H9 (cell line): Measurements from ENCODE around the gene ZFAND5. TPM values are rescaled to one million over a fixed set of nuclear protein-coding genes. Genes with fewer than 3 reads are reported as not detected.

ENCODE experiments used
- DNase-seq: peaks from one replicate; pipeline ENCODE4 v3.0.0-alpha.2; 2017
- H2AFZ ChIP-seq: one replicate; pipeline ENCODE4 v1.6.1; 2013; ENCODE audit warnings: mild to moderate bottlenecking, low read length, control low read depth, moderate library complexity
- H2AK5ac ChIP-seq: 2 replicates; pipeline ENCODE4 v1.6.1; 2013; ENCODE audit warnings: low read length, control low read depth, mixed read lengths; ENCODE audit not compliant: insufficient read length
- H2BK120ac ChIP-seq: one replicate; pipeline ENCODE4 v1.6.1; 2013; ENCODE audit warnings: low read depth, mild to moderate bottlenecking, low read length, control low read depth, inconsistent platforms; ENCODE audit not compliant: poor library complexity, severe bottlenecking
- H2BK12ac ChIP-seq: 2 replicates; pipeline ENCODE4 v1.6.1; 2013; ENCODE audit warnings: low read length, control low read depth, mixed read lengths, low read depth; ENCODE audit not compliant: insufficient read length
- H2BK15ac ChIP-seq: 2 replicates; pipeline ENCODE4 v1.6.1; 2013; ENCODE audit warnings: low read depth, low read length, control low read depth
- H2BK20ac ChIP-seq: one replicate; pipeline ENCODE4 v1.6.1; 2013; ENCODE audit warnings: low read depth, mild to moderate bottlenecking, low read length, control low read depth, inconsistent platforms; ENCODE audit not compliant: poor library complexity, severe bottlenecking
- H2BK5ac ChIP-seq: 2 replicates; pipeline ENCODE4 v1.6.1; 2013; ENCODE audit warnings: low read length, control low read depth, mixed read lengths; ENCODE audit not compliant: insufficient read length
- H3K14ac ChIP-seq: 2 replicates; pipeline ENCODE4 v1.6.1; 2013; ENCODE audit warnings: low read length, control low read depth; ENCODE audit not compliant: insufficient read depth
- H3K18ac ChIP-seq: 2 replicates; pipeline ENCODE4 v1.6.1; 2013; ENCODE audit warnings: low read depth, mild to moderate bottlenecking, mixed read lengths, low read length, control low read depth; ENCODE audit not compliant: insufficient read length
- H3K23ac ChIP-seq: 2 replicates; pipeline ENCODE4 v1.6.1; 2013; ENCODE audit warnings: low read length, control low read depth, mixed read lengths, low read depth; ENCODE audit not compliant: insufficient read length
- H3K23me2 ChIP-seq: 2 replicates; pipeline ENCODE4 v1.6.1; 2013; ENCODE audit warnings: low read depth, mild to moderate bottlenecking, mixed read lengths, low read length, control low read depth; ENCODE audit not compliant: insufficient read length, poor library complexity, severe bottlenecking
- H3K27ac ChIP-seq: 2 replicates; pipeline ENCODE4 v1.5.1; 2013; ENCODE audit warnings: low read length, control low read depth, mixed read lengths, low read depth; ENCODE audit not compliant: insufficient read length
- H3K27me3 ChIP-seq: 2 replicates; pipeline ENCODE4 v1.6.1; 2013; ENCODE audit warnings: low read length, control low read depth, inconsistent platforms; ENCODE audit not compliant: insufficient read depth
- H3K4ac ChIP-seq: 2 replicates; pipeline ENCODE4 v1.6.1; 2013; ENCODE audit warnings: low read depth, mild to moderate bottlenecking, control low read depth, inconsistent platforms, low read length, moderate library complexity
- H3K4me1 ChIP-seq: 2 replicates; pipeline ENCODE4 v1.6.1; 2013; ENCODE audit warnings: low read length, control low read depth, inconsistent platforms; ENCODE audit not compliant: insufficient read depth
- H3K4me2 ChIP-seq: 2 replicates; pipeline ENCODE4 v1.6.1; 2013; ENCODE audit warnings: low read length, control low read depth, mixed read lengths; ENCODE audit not compliant: insufficient read length, insufficient read depth
- H3K56ac ChIP-seq: 2 replicates; pipeline ENCODE4 v1.6.1; 2013; ENCODE audit warnings: low read depth, mild to moderate bottlenecking, mixed read lengths, low read length, control low read depth; ENCODE audit not compliant: insufficient read length
- H3K79me1 ChIP-seq: 2 replicates; pipeline ENCODE4 v1.6.1; 2013; ENCODE audit warnings: low read depth, mild to moderate bottlenecking, moderate library complexity, low read length, control low read depth, inconsistent platforms; ENCODE audit not compliant: insufficient read depth, poor library complexity, severe bottlenecking
- H3K79me2 ChIP-seq: 2 replicates; pipeline ENCODE4 v1.6.1; 2013; ENCODE audit warnings: low read length, control low read depth, inconsistent platforms; ENCODE audit not compliant: insufficient read depth
- H3K9ac ChIP-seq: 2 replicates; pipeline ENCODE4 v1.6.1; 2013; ENCODE audit warnings: low read length, control low read depth, mixed read lengths; ENCODE audit not compliant: insufficient read length; ENCODE audit errors: extremely low read depth
- H3K9me3 ChIP-seq: one replicate; pipeline ENCODE4 v1.6.1; 2013; ENCODE audit warnings: low read depth, low read length, inconsistent platforms; ENCODE audit not compliant: control insufficient read depth
- H3T11ph ChIP-seq: one replicate; pipeline ENCODE4 v1.6.1; 2013; ENCODE audit warnings: mild to moderate bottlenecking, low read length, control low read depth, inconsistent platforms
- H4K20me1 ChIP-seq: one replicate; pipeline ENCODE4 v1.6.1; 2013; ENCODE audit not compliant: control insufficient read depth, insufficient read length, insufficient read depth
- H4K5ac ChIP-seq: 2 replicates; pipeline ENCODE4 v1.6.1; 2013; ENCODE audit warnings: low read depth, mild to moderate bottlenecking, mixed read lengths, low read length, control low read depth; ENCODE audit not compliant: insufficient read length
- H4K8ac ChIP-seq: replicated peaks from 2 replicates; pipeline ENCODE4 v1.6.1; 2013; ENCODE audit warnings: low read length, control low read depth, mixed read lengths, low read depth; ENCODE audit not compliant: insufficient read length
- H4K91ac ChIP-seq: 2 replicates; pipeline ENCODE4 v1.6.1; 2013; ENCODE audit warnings: low read depth, mild to moderate bottlenecking, moderate library complexity, mixed read lengths, low read length, control low read depth; ENCODE audit not compliant: insufficient read length
- H3K27ac Mint-ChIP-seq, 3 experiments: 2 replicates in 2 of 3; 3 replicates in 1 of 3; pipeline ENCODE4 v1.8.0; 2020 to 2021; ENCODE audit warnings: mixed read lengths in 3 of 3, mild to moderate bottlenecking in 1 of 3, moderate library complexity in 1 of 3
- H3K27me3 Mint-ChIP-seq: 2 replicates; pipeline ENCODE4 v1.8.0; 2021; ENCODE audit warnings: low read depth, mild to moderate bottlenecking, moderate library complexity, mixed read lengths
- H3K36me3 Mint-ChIP-seq, 3 experiments: 2 replicates in 2 of 3; 3 replicates in 1 of 3; pipeline ENCODE4 v1.8.0; 2020 to 2021; ENCODE audit warnings: low read depth in 3 of 3, mixed read lengths in 3 of 3; ENCODE audit not compliant: insufficient read depth in 1 of 3
- H3K4me1 Mint-ChIP-seq, 2 experiments: 2 replicates each; pipeline ENCODE4 v1.8.0; 2020; ENCODE audit warnings: mixed read lengths in 2 of 2
- H3K4me3 Mint-ChIP-seq, 2 experiments: 2 replicates in 1 of 2; 3 replicates in 1 of 2; pipeline ENCODE4 v1.8.0; 2020 to 2021; ENCODE audit warnings: mild to moderate bottlenecking in 2 of 2, mixed read lengths in 2 of 2, moderate library complexity in 1 of 2
- H3K9me3 Mint-ChIP-seq, 2 experiments: 2 replicates in 1 of 2; 3 replicates in 1 of 2; pipeline ENCODE4 v1.8.0; 2020; ENCODE audit warnings: mild to moderate bottlenecking in 2 of 2, mixed read lengths in 2 of 2, moderate library complexity in 1 of 2
- CTCF ChIP-seq: fragments of 200-600 bp; sonication (generic); conservative IDR thresholded peaks from 3 replicates; pipeline ENCODE4 v1.8.0; 2021; ENCODE audit warnings: antibody characterized with exemption, mild to moderate bottlenecking
- WGBS: extraction: QIAGEN DNeasy Blood & Tissue Kit; methylation state at CpG from one replicate; pipeline ENCODE4 v1.1.7; 2013; ENCODE audit warnings: missing lambda C conversion rate, low lambda C conversion rate, mixed read lengths; ENCODE audit not compliant: insufficient read length; ENCODE audit errors: extremely low coverage; 5-methylcytosine and 5-hydroxymethylcytosine counted together
- total RNA-seq: library from RNA; stranded (reverse); gene quantifications from 2 replicates; pipeline ENCODE4 v1.2.1, GENCODE V29; 2021

ZFAND5 gene
- total RNA-seq, 1 experiment from 2014 or later: 304 TPM

- no CpG with 5 or more reads among the region's 3 CpGs for WGBS
- no peaks in the 10 kb centered on the region for H3K9me3 ChIP-seq
- peak overlapping the region; percentile 20 to 85; a peak in 3 of 5 replicates for H3K4me3 Mint-ChIP-seq
These were observed 3.8 kb downstream of the ZFAND5 start for GRCh38 chr9:72361217-72361616.

More at GRCh38 chr9:72361217-72361616, 3.8 kb downstream of the ZFAND5 start:
- H3K56ac ChIP-seq: no peak overlapping the region
- Mint-ChIP-seq H3K27ac (no peak overlapping the region), H3K4me1 (peaks cover 49 to 55% of the 10 kb centered on the region in 2 experiments), H3K9me3 (peaks cover 2% of the 10 kb centered on the region in 2 experiments; a peak in 1 of 5 replicates), H3K36me3 (peaks cover 53 to 78% (median 75%) of the 10 kb centered on the region in 3 experiments), H3K27me3 (no peaks in the 10 kb centered on the region)
- peaks cover 62% of the 10 kb centered on the region for H3K79me2 ChIP-seq
- H3K23me2 ChIP-seq: peaks cover 13% of the 10 kb centered on the region
- peaks cover 4% of the 10 kb centered on the region for H3K79me1 ChIP-seq
- no peaks in the 10 kb centered on the region for H4K20me1 ChIP-seq
- no peak overlapping the region for H4K5ac ChIP-seq
- no peak for DNase-seq
- no peak overlapping the region for H3K27ac ChIP-seq
- no peak overlapping the region for H3K18ac ChIP-seq
- no peak for TF ChIP-seq CTCF
- no peak overlapping the region for H3K14ac ChIP-seq
- H2BK15ac ChIP-seq: no peak overlapping the region
- H2AFZ ChIP-seq: no peak overlapping the region
- H3T11ph ChIP-seq: no peak overlapping the region
- H3K9ac ChIP-seq: no peak overlapping the region
- no peak overlapping the region for H2BK5ac ChIP-seq
- no peaks in the 10 kb centered on the region for H3K27me3 ChIP-seq
- no peak overlapping the region for H3K23ac ChIP-seq
- no peak overlapping the region for H3K4ac ChIP-seq
- H4K91ac ChIP-seq: no peak overlapping the region
- no peaks in the 10 kb centered on the region for H3K4me1 ChIP-seq
- no peak overlapping the region for H2BK20ac ChIP-seq
- H2AK5ac ChIP-seq: no peak overlapping the region
- H2BK120ac ChIP-seq: no peak overlapping the region
- H3K4me2 ChIP-seq: peak overlapping the region; percentile 25
- H2BK12ac ChIP-seq: no peak overlapping the region
- H4K8ac ChIP-seq: no peak overlapping the region
